Fibroblast of skin of back (primary cell): ENCODE results near the gene C17orf107.
A peak's percentile ranks its signal among the peaks of the same experiment; 100 is the strongest.

Experiments used
- DNase-seq: peaks from one replicate; pipeline ENCODE4 v3.0.0-alpha.2; 2013

The C17orf107 gene

GRCh38 chr17:4937553-4937952, 38.2 kb downstream of the C17orf107 start:
- no peak for DNase-seq

GRCh38 chr17:4938069-4938491, 38.7 kb downstream of the C17orf107 start:
- no peak for DNase-seq

- DNase-seq = no peak
Observed at GRCh38 chr17:4938688-4939545, 39.6 kb downstream of the C17orf107 start.

- no peak for DNase-seq
Observed at GRCh38 chr17:4939546-4939795, 40.1 kb downstream of the C17orf107 start.

GRCh38 chr17:4939796-4940554, 40.6 kb downstream of the C17orf107 start, which contains the start of the genes RNF167 and SLC25A11:
Gene RNF167 (plus strand): TSS chr17:4940268. CDS start chr17:4940910, 642 bp downstream.
Gene SLC25A11 (minus strand): TSS chr17:4940046. CDS start chr17:4939910, 136 bp downstream.
- peak; percentile 100 for DNase-seq

- no peak for DNase-seq
Observed at GRCh38 chr17:4940555-4941318, 41.4 kb downstream of the C17orf107 start.

GRCh38 chr17:4941319-4941610, 41.9 kb downstream of the C17orf107 start:
- no peak for DNase-seq

- DNase-seq = no peak
Observed at GRCh38 chr17:4942760-4943508, 43.6 kb downstream of the C17orf107 start.

- DNase-seq = no peak
Observed at GRCh38 chr17:4944163-4944553, 44.8 kb downstream of the C17orf107 start.

GRCh38 chr17:4944554-4945175, 45.3 kb downstream of the C17orf107 start:
- DNase-seq = no peak

- peak; percentile 93 for DNase-seq
Observed at GRCh38 chr17:4945176-4945943, 46.0 kb downstream of the C17orf107 start.

GRCh38 chr17:4945944-4946280, 46.6 kb downstream of the C17orf107 start:
- no peak for DNase-seq

GRCh38 chr17:4946312-4946976, 47.1 kb downstream of the C17orf107 start:
- no peak for DNase-seq

- peak; percentile 65 for DNase-seq
Observed at GRCh38 chr17:4947010-4947410, 47.7 kb downstream of the C17orf107 start.

- DNase-seq = peak; percentile 76
Observed at GRCh38 chr17:4947411-4948165, 48.3 kb downstream of the C17orf107 start.

GRCh38 chr17:4948166-4948930, 49.0 kb downstream of the C17orf107 start, which contains the start of gene PFN1:
Gene PFN1 (minus strand): TSS chr17:4948530. CDS start chr17:4948394, 136 bp downstream.
- peak; percentile 91 for DNase-seq

GRCh38 chr17:4948931-4949320, 49.6 kb downstream of the C17orf107 start:
- DNase-seq = peak; percentile 91

GRCh38 chr17:4949321-4950074, 50.2 kb downstream of the C17orf107 start:
- DNase-seq = peak; percentile 75
